DMS53 (cell line): Measurements from ENCODE around the gene NCR3LG1.

Experiments
- DNase-seq: peaks from one replicate; lab custom pipeline; 2025; lab: John Stamatoyannopoulos, UW

Gene NCR3LG1

DNA sequence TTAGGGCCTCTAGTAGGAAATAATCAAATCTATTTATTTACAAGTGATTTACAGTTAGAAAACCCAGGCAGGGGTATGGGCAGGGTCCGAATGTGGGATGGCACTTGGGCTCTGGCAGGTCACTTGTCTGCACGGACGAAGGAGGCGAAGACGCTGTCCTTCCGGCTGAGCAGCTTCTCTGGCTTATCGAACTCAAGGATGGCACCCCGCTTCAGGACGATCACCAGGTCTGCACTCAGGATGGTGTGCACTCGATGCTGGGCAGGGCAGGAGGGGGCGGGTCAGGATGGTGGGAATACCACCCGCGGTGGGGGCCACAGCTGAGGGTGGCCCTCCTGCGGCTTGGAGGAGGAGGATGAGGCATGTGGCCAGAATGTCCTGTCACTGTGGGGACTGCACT, 41.3 kb downstream of the NCR3LG1 start:
- DNase-seq = no peak

DNA sequence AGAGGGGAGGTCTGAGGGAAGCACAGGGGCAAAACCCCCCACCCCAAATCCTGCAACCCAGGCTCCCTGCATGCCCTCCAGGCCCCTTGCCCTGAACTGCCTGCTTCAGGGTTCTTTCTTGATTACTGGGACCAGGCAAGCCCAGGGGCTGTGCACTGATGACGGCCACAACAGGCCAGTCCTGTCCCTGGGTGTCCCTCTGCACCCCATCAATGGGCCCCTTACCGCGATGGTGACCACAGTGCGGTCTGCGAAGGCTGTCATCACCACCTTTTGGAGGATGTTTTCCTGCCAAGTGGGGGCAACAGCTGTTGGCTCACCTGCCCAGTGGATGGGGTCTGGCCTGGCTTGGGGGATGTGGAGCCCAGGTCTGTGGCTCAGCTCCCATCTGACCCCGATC, 41.9 kb downstream of the NCR3LG1 start:
- DNase-seq = no peak

DNA sequence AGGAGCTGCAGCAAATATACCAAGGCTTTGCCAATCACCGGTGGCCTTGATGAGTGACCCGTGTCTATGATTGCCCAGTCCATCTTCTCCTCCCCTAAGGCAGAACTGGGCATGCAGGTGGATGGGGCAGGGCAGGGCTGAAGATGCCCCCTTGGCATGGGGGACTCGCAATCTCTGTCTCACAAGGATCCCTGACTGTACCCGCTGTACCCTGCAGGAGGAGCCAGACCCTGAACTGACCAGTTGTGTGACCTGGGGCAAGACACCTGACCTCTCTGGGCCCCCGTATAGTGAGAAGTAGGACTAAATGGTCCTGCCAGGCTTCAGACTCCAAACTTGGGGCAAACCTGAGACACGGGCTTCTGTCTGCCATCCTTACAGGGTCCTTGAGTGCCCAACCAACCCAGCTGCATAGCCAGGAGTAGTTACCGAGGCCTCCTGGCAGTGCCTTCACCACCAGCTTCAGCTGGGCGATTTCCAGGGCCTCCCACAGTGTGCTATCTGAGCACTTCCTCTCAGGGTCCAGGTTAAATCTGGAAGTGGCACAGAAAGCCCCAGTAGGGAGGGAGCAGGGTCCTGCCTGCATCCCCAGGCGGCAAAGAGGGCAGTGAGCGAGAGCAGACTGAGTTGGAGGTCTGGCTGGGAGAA, 43.3 kb downstream of the NCR3LG1 start:
- DNase-seq = no peak

DNA sequence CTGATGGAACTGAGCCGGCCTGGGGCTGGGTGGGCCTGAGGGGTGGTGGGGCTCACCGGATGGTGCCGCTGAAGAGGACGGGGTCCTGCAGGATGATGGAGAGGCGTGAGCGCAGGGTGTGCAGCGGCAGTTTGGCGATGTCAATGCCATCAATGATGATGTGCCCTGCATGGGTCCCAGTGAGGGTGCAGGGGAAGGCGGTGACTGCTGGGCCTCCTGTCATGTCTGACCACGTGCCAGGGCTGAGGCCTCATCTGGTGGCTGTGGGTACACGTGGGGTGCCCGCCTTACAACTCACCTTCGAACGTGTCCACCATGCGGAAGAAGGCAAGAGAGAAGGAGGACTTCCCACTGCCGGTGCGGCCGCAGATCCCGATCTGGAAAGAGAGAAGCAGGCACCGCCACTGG, 44.0 kb downstream of the NCR3LG1 start:
- DNase-seq = no peak

DNA sequence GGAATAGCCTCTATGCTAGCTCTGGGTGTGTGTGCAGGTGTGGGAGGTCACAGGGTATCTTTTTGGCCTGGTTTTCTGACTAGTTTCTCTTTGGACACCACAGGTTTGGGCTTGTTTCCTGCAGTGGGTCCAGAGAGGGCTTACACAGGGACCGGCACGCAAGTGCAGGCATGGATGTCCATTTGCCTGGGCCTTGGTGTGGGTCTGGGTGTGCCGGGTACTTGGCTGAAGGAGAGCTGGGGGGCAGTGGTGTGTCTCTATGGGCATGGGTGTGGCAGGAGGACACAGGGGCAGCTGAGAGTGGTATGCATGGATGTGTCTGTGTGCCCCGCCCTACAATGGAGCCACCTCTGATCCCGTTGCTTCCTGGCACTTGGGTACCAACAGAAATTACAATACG, 44.4 kb downstream of the NCR3LG1 start:
- DNase-seq = no peak

DNA sequence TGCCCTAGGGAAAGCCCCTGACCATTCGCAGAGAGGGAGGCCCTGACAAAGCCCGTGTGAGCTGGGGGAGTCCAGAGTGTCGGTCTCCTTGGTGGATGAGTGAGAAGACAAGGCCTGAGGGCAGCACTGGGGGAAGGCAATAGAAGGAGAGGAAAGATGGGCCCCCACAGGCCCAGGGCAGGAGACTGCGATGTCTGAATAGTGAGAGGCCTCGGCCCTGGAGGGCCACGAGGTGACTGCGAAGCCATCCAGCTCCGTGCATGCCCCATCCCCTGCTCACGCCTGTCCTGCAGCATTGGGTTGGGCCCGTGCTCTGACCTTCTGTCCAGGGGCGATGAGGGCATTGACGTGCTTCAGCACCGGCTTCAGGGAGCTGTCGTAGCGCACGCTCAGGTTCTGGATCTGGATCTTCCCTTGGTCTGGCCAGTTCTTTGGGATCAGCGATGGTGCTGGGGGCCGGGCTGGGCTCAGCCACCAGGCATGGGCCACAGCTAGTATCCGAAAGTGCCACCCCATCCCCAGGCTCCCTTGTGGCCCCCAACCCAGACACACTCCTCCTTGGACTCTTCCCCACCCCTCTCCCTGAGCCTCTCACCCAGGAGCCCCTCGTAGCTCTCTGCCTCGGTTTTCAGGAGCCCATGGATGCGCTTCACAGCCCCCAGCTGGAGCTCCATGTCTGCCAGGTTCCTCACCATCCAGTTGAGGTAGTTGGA, 45.2 kb downstream of the NCR3LG1 start:
- no peak for DNase-seq

DNA sequence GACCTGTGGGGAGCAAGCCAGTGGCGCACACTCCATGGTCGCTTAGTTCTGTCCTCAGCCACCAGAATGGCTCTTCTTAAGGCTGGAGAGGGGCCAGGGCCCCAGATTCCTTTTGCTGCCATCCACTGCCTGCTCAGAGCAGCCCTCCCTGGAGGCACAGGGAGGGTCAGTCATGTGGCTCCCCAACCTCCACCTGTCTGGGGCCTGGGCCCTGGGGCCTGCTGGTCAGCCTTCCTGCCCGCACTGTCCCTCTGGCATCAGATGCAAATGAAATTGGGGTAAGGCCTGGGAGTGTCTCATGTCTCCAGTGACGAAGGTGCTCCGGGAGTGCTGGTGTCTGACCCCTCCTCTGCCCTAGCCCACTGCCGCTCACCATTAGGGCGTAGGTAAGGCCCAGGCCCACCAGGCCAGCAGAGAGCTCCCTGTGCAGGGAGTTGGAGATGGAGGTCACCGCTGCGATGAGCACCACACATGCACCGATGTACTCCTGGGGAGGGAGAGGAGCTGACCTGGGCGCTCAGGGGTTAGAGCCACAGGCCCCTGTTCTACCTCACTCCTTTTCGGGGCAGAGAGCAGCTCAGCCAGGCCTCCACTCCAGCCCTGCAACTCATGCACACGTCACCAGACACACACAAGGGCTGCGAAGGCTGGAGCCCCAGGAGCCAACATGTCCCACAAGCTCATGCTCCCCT, 45.9 kb downstream of the NCR3LG1 start:
- no peak for DNase-seq

DNA sequence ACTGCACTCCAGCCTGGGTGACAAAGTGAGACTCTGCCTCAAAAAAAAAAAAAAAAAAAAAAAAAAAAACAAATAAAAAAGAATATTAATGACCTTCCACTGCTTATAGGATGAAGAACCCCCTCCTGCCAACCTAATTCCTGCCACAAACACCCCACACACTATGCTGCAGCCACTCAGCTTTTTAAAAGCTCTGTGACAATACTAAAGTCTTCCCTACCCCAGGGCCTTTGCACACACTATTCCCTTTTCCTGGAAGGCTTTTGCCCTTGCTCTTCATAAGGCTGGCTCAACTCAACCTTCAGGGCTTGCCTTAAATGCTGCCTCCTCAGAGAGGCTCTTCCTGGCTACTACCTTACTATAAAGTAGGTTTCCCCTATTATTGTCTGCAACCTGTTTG, 47.6 kb downstream of the NCR3LG1 start:
- DNase-seq = no peak

DNA sequence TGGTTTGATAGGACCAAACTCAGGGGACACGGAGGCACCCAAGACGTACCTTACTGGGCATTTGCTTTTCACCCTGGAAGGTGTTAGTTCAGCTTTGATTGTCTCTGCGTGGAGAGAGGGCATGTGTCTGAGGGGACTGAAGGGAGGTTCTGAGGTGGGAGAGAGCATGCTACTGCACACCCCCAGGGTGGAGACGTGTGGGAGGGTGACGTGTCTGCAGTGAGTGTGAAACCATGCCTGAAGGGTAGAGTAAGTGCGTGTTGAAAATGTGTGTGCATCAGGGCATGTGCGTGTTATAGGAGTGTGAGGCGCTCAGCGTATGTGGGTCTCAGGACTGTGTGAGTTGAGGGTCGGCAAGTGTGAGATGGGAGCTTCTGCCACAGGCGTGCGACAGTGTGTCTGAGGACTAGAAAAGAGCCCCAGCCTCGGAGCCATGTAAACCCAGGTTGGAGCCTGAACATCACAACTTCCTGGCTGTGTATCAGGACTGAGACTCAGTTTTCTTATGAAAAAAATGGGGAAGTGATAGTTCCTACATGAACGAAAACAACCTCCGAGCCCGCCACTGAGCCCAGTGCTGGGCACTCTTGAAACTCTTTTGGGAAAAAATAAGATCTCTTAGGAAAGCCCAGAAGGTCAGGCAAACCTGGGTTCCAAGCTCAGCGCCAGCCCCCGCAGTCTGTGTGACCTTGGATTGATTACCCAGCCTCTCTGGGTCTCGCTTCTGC, 48.6 kb downstream of the NCR3LG1 start:
- no peak for DNase-seq

DNA sequence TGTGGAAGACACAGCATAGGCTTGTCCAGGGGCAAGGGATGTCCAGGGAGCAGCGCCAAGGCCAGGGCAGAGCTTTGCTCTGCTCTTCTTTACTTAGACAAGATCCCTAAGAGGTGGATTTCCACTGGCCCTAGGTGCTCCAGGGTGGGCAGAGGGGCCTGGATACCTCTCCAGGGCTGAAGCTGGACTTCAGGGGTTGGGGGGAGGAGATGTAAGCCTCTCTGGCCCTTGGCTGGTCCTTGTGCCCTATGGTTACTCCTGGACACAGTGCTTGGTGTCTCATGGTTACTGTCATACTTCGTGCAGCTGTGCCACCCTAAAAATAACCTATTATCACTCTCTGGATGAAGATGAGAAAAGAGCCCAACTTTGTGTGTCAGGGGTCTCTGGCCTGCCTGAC, 49.7 kb downstream of the NCR3LG1 start:
- no peak for DNase-seq

DNA sequence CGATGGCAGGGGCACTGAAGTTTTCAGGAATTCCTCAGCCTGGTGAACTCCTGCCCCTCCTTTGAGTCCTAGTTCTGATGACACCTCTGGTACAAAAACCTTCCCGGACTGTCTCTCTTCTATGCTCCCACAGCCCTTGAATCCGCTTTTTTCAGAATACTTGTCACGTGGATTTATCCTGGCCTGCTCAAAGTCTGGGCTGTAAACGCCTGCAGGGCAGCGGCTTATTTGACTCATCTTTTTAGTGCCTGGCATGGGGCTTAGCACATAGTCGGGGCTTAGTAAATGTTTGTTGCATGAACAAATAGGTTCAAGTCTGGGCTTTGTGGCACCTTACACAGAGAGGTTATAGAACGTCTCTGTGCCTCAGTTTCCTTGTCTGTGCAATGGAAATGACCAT, 50.2 kb downstream of the NCR3LG1 start:
- no peak for DNase-seq

DNA sequence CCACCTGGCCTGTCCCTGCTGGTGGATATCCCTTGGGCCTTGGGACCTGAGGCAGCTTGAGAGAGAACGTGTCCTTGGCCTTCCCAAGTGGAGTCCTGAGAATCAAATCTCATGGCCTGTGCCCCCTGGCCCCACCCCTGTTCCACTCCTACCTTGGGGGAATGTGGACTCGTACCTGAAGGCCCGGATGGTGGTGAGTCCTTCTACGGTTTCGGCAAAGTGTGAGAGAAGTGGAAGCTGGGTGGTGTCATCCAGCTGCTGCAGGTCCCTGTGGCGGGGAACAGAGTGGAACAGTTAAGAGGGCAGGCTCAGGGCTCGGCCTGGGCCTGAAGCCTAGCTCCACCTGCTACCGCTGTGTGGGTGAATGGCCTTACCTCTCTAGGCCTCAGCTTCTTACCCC, 50.9 kb downstream of the NCR3LG1 start:
- no peak for DNase-seq

DNA sequence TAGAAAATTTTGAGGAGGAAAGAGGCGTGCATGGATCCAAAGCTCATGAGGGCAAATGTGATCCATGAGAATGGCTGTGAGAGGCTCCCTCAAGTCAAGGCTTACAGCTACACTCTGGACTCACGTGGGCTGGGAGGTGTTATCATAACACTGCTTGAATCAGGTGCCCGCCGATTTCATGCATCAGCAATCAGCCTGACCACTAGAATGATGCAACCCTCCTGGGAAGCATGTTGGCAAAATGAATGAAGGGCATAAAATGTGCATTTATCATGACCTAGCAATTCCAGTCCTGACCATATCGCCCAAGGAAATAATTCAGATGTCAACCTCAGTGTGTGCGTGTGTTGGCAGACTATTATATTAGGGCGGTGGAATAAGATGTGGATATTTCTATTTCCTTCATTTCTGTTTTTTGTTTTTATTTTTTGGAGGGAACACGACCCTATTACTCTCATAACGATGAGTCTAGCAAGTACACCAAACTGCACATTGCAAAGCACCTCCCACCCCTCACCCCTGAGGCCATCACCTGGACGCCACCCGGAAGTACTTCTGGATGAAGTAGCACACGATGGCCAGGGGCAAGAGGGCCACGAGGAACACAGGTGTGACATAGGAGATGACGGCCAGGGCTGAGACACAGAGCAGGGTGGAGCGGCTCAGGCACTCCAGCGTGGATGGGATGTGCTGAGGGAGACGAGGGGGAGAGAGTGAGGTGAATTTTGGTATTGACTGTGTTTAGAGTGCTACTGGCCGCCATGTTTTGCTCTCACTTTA, 52.6 kb downstream of the NCR3LG1 start:
- DNase-seq = no peak

DNA sequence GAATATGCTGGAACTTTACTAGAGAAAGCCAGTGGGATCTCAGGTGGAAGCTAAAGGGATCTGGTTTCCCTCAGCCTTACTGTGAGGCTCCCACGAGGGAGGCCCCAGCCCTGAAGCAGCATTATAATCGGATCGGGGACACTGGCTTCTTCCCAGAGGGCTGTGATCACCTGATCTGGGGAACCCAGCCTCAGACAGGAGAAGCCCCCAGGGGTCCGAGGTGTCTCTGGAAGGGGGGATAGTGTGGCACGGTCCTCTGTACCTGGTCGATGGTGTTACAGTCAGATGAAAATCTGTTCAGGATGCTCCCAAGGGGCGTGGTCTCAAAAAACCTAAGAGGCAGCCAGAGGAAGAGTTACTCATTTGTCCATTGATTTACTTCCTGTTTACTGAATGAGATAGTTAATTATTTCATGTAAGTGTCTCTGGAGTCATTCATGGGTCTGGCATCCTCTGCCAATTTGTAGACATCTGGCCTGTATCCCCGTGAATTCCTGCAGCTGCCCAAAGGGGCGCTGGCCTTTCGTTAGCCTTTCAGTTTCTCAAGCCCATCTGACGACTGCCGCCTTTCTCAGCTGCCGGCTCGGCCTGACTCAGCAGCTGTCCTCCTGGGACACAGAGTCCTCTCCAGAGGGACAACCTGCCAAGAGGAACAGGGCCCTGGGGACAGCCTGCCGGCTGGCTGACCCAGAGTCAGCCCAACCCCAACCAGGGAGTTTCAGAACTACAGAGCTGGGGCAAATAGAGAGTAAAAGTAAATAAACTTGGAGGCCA, 53.8 kb downstream of the NCR3LG1 start:
- DNase-seq = peak; percentile 90

DNA sequence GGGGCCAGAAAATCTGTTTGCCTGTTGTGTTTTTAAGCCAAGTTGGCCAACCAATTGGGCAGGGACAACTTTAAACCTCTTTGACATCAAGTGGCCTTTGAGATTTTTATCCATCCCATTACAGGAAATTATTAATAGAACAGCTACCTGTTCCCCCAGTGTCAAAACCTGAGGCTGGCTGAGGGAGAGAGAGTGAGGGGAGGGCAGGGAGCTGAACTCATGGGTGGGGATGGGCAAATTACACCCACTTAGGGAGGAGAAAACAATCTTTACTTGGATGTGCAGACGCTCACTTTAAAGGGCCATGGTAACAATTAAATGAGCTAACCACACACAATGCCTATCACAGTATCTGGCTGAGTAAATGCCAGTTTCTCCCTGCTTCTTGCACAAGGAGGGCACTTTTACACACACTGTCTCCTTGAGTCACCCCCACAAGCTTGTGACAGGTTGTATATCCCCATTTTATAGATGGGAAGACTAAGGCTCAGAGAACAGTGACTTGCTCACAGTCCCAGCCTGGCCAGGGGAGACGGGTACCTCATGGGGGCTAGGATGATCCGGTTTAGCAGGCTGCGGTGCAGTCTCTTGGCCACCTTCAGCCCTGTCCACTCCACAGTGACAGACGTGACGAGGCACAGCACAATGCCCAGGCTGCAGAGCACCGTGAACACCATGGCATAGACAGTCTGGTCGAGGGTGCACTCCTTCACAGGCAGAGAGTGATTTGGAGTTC, 54.6 kb downstream of the NCR3LG1 start:
- DNase-seq = peak; percentile 39

DNA sequence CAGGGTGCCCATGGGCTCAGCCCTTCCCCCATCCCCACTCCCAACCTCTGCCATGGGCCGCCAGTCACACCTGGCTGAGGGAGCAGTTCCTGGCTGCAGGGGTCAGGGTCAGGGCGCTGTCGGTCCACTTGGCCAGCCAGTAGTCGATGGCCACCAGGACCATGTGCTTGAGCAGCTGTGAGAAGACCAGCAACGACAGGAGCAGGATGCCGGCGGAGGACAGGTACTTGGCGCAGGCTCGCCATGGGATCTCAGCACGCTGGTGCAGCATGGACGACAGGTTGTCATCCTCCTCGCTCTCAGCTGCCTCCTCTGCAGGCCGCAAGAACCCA, 55.2 kb downstream of the NCR3LG1 start:
- no peak for DNase-seq

DNA sequence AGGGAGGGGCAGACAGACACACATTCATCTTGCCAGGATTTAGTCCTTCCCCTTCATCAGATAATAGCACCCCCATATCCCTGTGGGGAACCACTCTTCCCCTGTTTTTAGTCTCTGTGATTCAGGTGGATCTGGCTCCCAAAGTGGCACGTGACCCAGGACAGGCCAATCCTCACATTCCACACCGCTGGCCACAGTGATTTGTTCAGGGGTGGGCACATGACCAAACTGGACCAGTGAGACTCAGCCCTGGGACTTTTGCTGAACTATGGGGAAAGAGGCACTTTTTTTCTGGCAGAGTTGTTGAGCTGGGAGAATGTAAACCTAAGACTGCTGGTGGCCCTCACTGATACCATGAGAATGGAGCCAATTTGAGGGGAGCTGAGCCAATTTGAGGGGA, 56.0 kb downstream of the NCR3LG1 start:
- peak; percentile 43 for DNase-seq

DNA sequence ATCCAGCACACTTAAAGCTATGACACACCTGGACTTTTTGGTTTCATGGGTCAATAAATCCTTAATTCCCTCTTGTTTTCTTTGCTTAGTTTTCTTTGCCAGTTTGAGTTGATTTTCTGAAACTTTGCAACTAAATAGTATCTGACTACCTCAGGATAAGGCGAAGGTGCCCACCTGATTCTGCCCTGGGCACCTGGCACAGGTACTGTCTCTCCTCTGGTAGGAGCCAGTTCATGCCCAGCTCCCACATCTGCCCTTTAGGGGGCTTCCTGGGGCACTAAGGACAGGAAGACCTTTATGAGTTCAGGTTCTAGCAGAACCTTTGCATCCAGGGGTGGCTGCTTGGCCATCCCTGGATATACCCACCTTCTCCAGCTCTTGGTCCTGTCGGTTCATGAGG, 56.4 kb downstream of the NCR3LG1 start:
- DNase-seq = peak; percentile 42

DNA sequence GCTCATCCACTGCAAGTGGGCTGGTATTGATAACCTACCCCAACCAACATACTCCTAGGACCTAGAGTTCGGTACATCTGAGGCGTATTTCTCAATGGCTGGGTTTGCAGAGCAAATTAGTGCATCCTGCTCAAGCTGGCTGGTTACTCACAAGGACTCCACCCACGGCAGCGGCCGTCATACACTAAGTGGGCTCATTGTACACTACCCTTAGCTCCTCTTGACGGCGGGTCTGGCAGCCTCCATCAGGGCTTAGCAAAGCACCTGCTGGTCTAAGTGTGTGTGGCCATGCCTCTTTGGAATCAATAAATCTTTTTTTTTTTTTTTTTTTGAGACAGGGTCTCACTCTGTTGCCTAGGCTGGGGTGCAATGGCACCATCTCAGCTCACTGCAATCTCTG, 57.0 kb downstream of the NCR3LG1 start:
- DNase-seq = peak; percentile 29

DNA sequence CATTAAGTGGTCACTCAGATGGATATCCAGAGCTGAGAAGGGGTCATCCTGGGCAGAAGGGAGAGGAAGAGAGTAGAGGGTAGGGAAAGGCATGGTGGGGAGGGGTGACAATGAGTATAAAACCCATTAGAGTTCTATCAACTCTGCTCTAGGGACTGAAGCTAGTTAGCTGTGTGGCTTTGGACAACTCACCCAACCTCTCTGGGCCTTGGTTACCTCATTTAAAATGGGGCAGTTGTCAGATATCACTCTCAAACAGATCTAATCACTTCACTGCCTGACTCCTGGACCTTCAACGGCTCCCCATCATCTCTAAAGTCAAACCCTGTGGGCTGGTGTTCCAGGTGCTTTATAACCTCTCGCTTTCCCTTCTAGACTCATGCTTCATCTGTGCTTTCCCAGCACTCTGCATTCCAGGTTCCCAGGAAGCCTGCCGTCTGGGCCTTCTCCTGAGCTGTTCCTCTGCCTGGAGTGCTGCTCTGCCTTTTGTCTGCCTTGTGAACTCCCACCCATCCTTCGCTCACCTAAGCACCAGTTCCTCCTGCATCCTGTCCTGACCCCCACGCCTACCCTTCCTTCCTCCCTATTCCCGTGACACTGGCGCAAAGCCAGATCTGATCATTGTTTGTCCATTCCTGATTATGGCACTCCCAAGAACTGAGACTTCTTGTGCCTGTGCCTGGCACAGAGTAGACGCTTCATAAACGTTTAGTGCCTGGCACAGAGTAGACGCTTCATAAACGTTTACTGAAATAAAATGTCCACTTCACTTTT, 59.2 kb downstream of the NCR3LG1 start:
- DNase-seq = peak; percentile 23
